Stimulated activated naive CD4-positive, alpha-beta T cell treated with Interleukin-2 at 50 U/mL for 16 hours (primary cell): Measurements from ENCODE around the gene STRN3.
"Not testable (repeated sequence)": the region's sequence is repeated elsewhere in the genome, so short reads cannot be mapped to it uniquely, and the experiment has no call there.

Source experiments
- DNase-seq: peaks from one replicate; lab custom pipeline; 2025; lab: John Stamatoyannopoulos, UW

Gene STRN3

GRCh38 chr14:30907659-30908057, 118.5 kb downstream of the STRN3 start:
- DNase-seq, result no peak

- no peak for DNase-seq
Observed at GRCh38 chr14:30906752-30907658, 119.2 kb downstream of the STRN3 start.

GRCh38 chr14:30903285-30904124, 122.7 kb downstream of the STRN3 start:
- DNase-seq, result no peak

- not testable (repeated sequence) for DNase-seq
Observed at GRCh38 chr14:30897121-30897520, 129.1 kb downstream of the STRN3 start.

- DNase-seq, result no peak
Observed at GRCh38 chr14:30896435-30896834, 129.7 kb downstream of the STRN3 start.

GRCh38 chr14:30894923-30895515, 131.2 kb downstream of the STRN3 start:
- no peak for DNase-seq

- DNase-seq, result no peak
Observed at GRCh38 chr14:30893819-30894218, 132.4 kb downstream of the STRN3 start.

GRCh38 chr14:30889244-30889594, 137.0 kb downstream of the STRN3 start:
- DNase-seq, result no peak

- DNase-seq, result no peak
Observed at GRCh38 chr14:30888480-30889243, 137.5 kb downstream of the STRN3 start.

GRCh38 chr14:30885840-30886740, 140.1 kb downstream of the STRN3 start:
- no peak for DNase-seq

GRCh38 chr14:30884901-30885300, 141.3 kb downstream of the STRN3 start:
- DNase-seq, result no peak

GRCh38 chr14:30883508-30884294, 142.5 kb downstream of the STRN3 start:
- no peak for DNase-seq

- no peak for DNase-seq
Observed at GRCh38 chr14:30882431-30882830, 143.7 kb downstream of the STRN3 start.

- no peak for DNase-seq
Observed at GRCh38 chr14:30876692-30877091, 149.5 kb downstream of the STRN3 start.

GRCh38 chr14:30875788-30876053, 150.5 kb downstream of the STRN3 start:
- DNase-seq, result no peak

- no peak for DNase-seq
Observed at GRCh38 chr14:30874999-30875787, 151.0 kb downstream of the STRN3 start.

GRCh38 chr14:30874120-30874998, 151.8 kb downstream of the STRN3 start, which contains the start of gene COCH:
TSS of gene COCH (plus strand) at chr14:30874559. CDS start at chr14:30874939, 380 bp downstream.
- no peak for DNase-seq
